UCSD-AML1 (cell line): Measurements from ENCODE around the gene JARID2.

Experiments
- DNase-seq: peaks from one replicate; lab custom pipeline; 2025; ENCODE audit not compliant: unreplicated experiment; lab: John Stamatoyannopoulos, UW

The JARID2 gene

GRCh38 chr6:15433511-15433861, 187.6 kb downstream of the JARID2 start:
- DNase-seq: no peak

GRCh38 chr6:15434263-15434662, 188.4 kb downstream of the JARID2 start:
- DNase-seq: no peak

- no peak for DNase-seq
Measured at GRCh38 chr6:15434823-15435380, 189.0 kb downstream of the JARID2 start.

- DNase-seq: no peak
Measured at GRCh38 chr6:15435468-15435867, 189.6 kb downstream of the JARID2 start.

- DNase-seq: no peak
Measured at GRCh38 chr6:15436451-15436850, 190.6 kb downstream of the JARID2 start.

GRCh38 chr6:15437090-15437635, 191.3 kb downstream of the JARID2 start:
- no peak for DNase-seq

- DNase-seq: no peak
Measured at GRCh38 chr6:15439410-15440025, 193.6 kb downstream of the JARID2 start.

DNA sequence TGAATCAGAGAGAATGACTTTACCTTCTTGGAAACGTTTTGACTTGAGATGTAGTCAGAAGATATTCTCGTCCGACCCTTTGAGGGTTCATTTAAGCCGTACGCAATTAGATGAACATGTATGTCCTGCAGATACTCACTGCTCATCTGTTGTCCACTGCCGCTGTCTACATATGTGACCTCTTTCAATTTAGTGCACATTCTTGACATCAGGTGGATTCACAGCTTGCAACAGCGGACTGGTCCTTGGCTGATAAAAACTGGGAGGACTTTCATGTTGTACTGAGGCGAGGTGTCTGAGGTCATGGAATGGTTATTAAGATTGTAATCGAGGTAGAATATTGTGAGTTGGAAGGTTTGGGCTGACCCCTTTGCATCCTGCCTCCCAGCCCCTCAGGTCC, 194.2 kb downstream of the JARID2 start:
- no peak for DNase-seq

DNA sequence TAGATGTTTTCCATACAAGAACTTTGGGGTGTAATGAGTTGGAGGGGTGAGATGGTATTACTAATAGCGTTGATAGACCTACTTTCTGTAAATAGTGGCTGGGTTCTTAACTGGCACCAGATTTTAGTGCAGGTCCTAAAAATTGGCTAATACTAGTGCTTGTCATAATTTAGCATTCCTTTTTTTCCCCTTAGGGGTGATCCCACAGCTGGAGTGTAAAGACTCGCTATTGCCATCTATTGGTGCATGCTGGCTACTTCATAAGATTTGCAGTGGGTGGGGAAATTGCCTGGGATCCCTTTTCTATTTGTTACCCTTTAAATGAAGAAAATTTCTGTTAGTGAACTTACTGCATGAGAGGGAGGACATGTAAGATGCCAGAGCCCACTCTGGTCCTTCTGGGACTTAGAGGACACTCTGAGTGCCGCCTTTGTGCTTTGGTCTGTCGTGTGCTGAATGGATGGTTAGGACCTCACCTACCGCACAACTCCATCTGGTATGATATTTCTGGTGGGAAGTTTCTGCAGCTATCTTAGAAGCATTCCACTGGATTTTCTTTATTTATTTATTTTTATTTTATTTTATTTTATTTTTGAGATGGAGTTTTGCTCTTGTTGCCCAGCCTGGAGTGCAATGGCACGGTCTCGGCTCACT, 195.5 kb downstream of the JARID2 start:
- no peak for DNase-seq

GRCh38 chr6:15441981-15442380, 196.1 kb downstream of the JARID2 start:
- DNase-seq: no peak

DNA sequence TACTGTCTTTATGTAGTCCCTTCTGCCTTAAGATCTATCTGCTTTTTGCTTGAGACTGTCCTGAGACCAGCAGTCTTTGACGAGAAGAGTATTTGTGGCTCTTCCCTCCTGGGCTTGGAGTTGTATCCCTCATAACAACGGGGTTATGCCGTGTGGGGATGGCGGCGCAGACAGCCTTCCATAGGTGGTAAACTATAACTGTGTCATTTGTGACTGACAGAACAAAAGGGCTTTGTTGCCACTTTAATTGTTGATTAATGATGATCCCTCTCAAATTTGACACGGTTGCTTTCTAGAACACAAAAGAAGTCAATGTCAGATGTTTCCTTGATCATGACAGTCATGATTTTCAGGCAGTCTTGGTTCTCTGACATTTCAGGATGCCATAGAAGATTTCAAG, 196.6 kb downstream of the JARID2 start:
- DNase-seq: no peak

DNA sequence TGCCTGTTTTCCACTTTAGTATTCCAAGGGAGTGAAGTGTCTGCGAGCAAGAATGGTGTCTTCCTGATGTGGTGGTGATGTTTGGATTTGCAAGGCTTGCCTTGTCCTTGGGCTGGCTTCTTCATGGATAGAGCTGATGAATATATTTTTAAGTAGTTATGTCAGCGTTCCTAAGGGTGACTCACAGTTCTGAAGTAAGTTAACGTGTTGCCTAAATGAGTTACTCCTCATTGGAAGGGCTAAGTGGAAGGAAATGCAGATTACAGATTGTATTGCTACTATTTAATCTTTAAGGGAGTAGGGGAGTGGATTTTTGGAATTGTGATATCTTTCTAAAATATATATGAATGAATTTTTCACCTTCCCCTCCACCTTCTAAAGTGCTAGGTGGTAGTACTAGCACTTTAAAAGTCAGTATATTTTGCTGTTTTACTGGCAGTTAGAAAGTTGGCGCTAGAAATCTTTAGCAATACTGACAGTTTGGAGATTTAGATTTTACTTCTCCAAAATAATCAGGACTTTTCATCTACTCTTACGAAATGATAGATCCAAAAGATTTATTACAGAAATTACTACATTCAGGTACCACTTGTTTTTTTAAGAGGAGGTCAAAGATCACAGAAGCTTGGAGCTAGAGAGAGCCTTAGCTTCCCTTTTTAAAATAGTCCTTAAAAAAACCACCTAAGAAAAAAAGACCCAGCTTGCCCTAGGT, 197.4 kb downstream of the JARID2 start:
- DNase-seq: no peak

- DNase-seq: no peak
Measured at GRCh38 chr6:15444081-15444731, 198.3 kb downstream of the JARID2 start.

DNA sequence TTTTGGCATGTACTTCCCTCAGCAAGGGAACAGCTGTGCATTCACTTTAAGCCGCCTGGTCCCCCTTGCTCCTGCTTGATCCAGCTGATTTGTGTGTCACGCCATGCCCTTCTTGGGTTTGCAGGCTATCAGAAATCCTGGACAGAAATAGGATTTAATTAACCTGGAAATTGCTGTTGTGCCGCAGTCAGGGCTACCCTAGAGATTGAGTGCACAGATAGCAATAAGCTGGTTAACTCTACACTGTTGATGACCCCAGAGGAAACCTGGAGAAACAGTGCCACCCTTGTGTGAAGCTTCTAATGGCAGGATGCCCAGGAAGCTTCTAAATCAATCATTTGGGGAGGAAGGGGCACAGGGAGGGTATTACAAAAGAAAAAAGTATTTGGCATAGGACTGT, 199.0 kb downstream of the JARID2 start:
- DNase-seq: no peak

DNA sequence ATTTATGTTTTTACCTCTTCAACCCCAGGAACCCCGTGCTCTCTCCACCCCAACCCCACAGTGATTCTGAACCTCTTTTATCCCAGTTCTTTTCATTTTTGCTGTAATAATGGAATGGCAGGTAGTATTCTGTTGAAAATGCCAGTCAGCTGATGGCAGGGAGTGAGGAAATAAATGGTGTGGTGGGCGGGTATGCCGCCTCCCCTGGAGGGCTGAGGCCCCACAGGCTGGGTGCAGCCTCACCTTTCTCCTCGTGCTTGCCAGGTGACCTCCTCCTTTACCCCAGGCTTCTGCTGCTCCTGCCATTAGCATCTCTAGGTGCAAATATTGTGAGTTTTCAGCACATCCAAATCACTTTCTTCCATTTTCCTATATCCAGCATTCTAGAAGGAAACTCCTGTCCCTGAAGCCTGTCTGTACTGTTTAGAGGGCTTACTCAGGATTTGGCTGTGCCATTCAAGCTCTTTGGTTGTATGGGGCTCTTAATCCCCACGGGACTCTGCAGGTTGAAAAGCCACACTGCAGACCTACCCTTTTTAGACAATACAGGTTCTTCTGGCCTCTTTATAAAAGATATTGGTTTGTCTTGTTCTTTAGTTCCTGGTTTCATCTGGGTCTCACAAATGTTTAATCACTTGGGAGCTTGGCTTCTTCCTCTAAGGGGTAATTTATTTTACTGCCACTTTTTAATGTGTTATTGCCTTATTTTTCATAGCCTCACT, 201.8 kb downstream of the JARID2 start:
- DNase-seq: no peak

- DNase-seq: no peak
Measured at GRCh38 chr6:15449011-15449410, 203.1 kb downstream of the JARID2 start.

GRCh38 chr6:15451738-15452137, 205.9 kb downstream of the JARID2 start:
- no peak for DNase-seq

GRCh38 chr6:15452182-15452941, 206.5 kb downstream of the JARID2 start:
- DNase-seq: no peak

DNA sequence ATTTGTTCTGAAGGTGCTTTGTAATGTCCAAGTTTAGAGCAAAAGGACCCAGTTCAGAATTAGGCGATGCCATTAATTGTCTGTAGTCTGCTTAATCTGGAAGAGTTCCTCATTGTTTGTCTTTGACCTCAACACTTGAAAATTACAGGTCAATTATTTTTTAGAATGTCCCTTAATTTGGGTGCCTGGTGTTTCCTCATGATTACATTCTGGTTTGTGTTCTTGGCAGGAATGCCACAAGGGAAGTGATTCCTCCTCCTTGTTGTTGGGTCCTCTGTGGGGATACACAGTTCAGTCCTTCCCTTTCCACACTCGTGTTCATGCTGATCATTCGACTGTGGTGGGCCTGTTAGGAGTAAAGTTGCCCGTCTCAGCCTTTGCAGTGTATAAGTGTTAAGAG, 207.3 kb downstream of the JARID2 start:
- DNase-seq: no peak

DNA sequence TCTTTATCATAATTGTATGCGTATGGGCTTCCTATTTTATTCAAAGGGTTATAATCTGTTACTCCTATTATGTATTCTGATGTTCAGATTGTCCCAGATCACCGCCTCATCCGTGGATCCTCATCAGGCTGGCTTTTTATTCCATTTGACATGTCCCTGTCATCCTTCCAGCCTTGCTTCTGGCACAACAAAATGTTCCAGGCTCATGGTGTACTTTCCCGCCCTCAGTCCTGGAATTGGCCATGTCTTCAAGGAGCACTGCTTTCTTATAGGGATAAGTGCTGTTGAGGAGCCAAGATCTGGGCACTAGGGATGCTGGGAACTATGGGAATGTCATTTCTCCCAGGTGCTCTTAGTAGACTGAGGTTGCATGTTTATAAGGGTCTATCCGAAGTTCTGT, 207.8 kb downstream of the JARID2 start:
- no peak for DNase-seq
